Right lobe of liver (tissue), 6 donors: Measurements from ENCODE around the gene RIT2. TPM values are rescaled to one million over a fixed set of nuclear protein-coding genes. Genes with fewer than 3 reads are reported as not detected.

Source experiments
- ATAC-seq, 4 donors: fragments of 200-7000 bp; cut with Tn5 transposase; one replicate each; pipeline ENCODE4 v1.9.1; 2020; ENCODE audit warnings: mild to moderate bottlenecking in 4 of 4, moderate library complexity in 4 of 4
- DNase-seq, 3 donors: peaks; one replicate each; pipeline ENCODE4 v3.0.0-alpha.2; 2020
- H3K27ac ChIP-seq, 3 donors: fragments of 200-600 bp; one replicate each; pipeline ENCODE4 v1.8.0; 2022
- H3K27me3 ChIP-seq, 2 donors: fragments of 200-600 bp; one replicate each; pipeline ENCODE4 v1.8.0; 2022
- H3K36me3 ChIP-seq, 4 donors: fragments of 200-600 bp; sonication (generic) in 1 of 4; one replicate each; pipeline versions ENCODE4 v1.5.1 to v1.8.0; 2017 to 2022; ENCODE audit warnings: control low read depth in 1 of 4
- H3K4me1 ChIP-seq, 4 donors: fragments of 200-600 bp; sonication (generic) in 1 of 4; one replicate each; pipeline versions ENCODE4 v1.5.1 to v1.8.0; 2017 to 2022; ENCODE audit warnings: control low read depth in 1 of 4
- H3K4me3 ChIP-seq, 3 donors: fragments of 200-600 bp; one replicate each; pipeline ENCODE4 v1.8.0; 2022
- H3K9me3 ChIP-seq, 4 donors: fragments of 200-600 bp; sonication (generic) in 1 of 4; one replicate each; pipeline versions ENCODE4 v1.5.1 to v1.8.0; 2017 to 2022; ENCODE audit warnings: control low read depth in 1 of 4
- POLR2A ChIP-seq: fragments of 450-650 bp; IDR thresholded peaks from one replicate; pipeline ENCODE4 v1.6.1; 2017; ENCODE audit warnings: antibody characterized with exemption, mild to moderate bottlenecking
- WGBS: methylation state at CpG from one replicate; pipeline ENCODE4 v1.1.6; 2018; ENCODE audit warnings: low coverage, low lambda C conversion rate; ENCODE audit not compliant: insufficient coverage; ENCODE audit errors: missing lambda C conversion rate; 5-methylcytosine and 5-hydroxymethylcytosine counted together
- intact Hi-C, 2 donors: fragments of 100-400 bp; cut with DNase I; formaldehyde crosslinking; loops; one replicate each; pipeline versions ENCODE4 v1.11.2 to v1.14.1; 2022
- total RNA-seq, 6 experiments: library from RNA; depleted of rRNA in 2 of 6; stranded (reverse); fragments of >200 nt in 2 of 6; fragmentation: NEBNext Ultra II Directional in 3 of 6; extraction: Animal tissue kit (Norgen Biotek cat#: 25700) in 3 of 6; gene quantifications; one replicate each; pipeline versions ENCODE4 v1.1.0 to v1.2.4, GENCODE V29; 2016 to 2023
- TF ChIP-seq, protein P1 (sequence below), 4 donors: fragments of 200-600 bp in 3 of 4; fragments of 450-650 bp in 1 of 4; IDR thresholded peaks; one replicate each; pipeline versions ENCODE4 v1.5.1 to v1.8.0; 2016 to 2022; ENCODE audit warnings: antibody characterized with exemption in 4 of 4, mild to moderate bottlenecking in 2 of 4
- donor health status: DM: no; HTN: yes; CAD: no.
- donor health status: DM: no; HTN: no; CAD: no.
- donor health status: DM: no; HTN: no; CAD: no.
- donor health status: DM: no; HTN: yes; CAD: no.
- donor health status: DM: no; HTN: yes; CAD: no.

The RIT2 gene
- total RNA-seq, 6 experiments from 2014 or later, result not detected

DNA sequence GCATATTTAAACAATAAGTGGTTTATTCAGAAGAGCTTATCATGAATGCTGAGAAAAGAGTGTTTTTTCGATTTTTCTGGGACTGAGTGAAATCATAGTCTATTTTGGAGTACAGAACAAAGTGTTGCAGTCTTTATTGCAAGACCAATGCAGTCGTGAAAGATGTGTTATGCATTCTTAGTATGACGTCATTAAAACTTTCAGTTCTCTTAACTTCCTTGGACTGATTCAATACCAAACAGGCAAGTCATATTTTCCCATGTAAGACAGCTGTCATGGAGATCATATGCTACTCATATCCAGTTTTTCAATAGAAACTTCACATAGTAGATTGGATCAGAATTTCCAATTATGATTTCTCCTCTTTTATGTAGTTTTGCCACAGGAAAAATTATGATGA is 92.6 kb downstream of the RIT2 start:
- no peaks in the 10 kb centered on the region for H3K9me3 ChIP-seq
- WGBS, result 31% methylated on average over 3 of the region's 3 CpGs
- H3K4me1 ChIP-seq, result no peaks in the 10 kb centered on the region
- H3K4me3 ChIP-seq, result no peak overlapping the region
- no peak for DNase-seq
- intact Hi-C loops, result no loop called here
- TF ChIP-seq, protein P1, sequence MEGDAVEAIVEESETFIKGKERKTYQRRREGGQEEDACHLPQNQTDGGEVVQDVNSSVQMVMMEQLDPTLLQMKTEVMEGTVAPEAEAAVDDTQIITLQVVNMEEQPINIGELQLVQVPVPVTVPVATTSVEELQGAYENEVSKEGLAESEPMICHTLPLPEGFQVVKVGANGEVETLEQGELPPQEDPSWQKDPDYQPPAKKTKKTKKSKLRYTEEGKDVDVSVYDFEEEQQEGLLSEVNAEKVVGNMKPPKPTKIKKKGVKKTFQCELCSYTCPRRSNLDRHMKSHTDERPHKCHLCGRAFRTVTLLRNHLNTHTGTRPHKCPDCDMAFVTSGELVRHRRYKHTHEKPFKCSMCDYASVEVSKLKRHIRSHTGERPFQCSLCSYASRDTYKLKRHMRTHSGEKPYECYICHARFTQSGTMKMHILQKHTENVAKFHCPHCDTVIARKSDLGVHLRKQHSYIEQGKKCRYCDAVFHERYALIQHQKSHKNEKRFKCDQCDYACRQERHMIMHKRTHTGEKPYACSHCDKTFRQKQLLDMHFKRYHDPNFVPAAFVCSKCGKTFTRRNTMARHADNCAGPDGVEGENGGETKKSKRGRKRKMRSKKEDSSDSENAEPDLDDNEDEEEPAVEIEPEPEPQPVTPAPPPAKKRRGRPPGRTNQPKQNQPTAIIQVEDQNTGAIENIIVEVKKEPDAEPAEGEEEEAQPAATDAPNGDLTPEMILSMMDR (IDR thresholded peaks at IDR 0.05), result no peak
- TF ChIP-seq POLR2A, result no peak
- H3K36me3 ChIP-seq, result no peaks in the 10 kb centered on the region
- H3K27me3 ChIP-seq, result no peaks in the 10 kb centered on the region
- H3K27ac ChIP-seq, result no peak overlapping the region
- ATAC-seq, result no peak

DNA sequence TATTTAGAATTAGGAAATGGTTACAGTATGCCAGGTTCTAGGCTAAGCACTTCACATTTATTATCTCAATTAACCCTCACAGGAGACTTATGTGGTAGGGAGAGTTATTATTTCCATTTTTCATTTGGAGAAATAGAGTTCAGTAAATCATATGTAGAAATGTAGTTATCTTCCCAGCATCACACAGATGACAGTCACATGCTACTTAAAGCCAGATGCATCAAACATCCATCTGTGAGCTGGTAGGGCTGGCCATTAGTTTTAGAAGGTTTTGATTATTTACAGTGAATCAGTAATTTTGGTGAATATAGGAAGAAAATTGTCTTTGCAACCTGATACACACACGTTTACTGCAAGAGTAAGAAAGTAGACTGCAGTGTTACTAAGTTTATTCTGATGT is 97.9 kb downstream of the RIT2 start:
- intact Hi-C loops, result no loop called here
- no peaks in the 10 kb centered on the region for H3K27me3 ChIP-seq
- no peak for TF ChIP-seq POLR2A
- TF ChIP-seq, protein P1 (IDR thresholded peaks at IDR 0.05), result no peak
- H3K36me3 ChIP-seq, result no peaks in the 10 kb centered on the region
- no peak overlapping the region for H3K4me3 ChIP-seq
- no peaks in the 10 kb centered on the region for H3K4me1 ChIP-seq
- DNase-seq, result no peak
- no peak overlapping the region for H3K27ac ChIP-seq
- 29% methylated on average over 1 of the region's 1 CpG for WGBS
- ATAC-seq, result no peak
- H3K9me3 ChIP-seq, result no peaks in the 10 kb centered on the region

DNA sequence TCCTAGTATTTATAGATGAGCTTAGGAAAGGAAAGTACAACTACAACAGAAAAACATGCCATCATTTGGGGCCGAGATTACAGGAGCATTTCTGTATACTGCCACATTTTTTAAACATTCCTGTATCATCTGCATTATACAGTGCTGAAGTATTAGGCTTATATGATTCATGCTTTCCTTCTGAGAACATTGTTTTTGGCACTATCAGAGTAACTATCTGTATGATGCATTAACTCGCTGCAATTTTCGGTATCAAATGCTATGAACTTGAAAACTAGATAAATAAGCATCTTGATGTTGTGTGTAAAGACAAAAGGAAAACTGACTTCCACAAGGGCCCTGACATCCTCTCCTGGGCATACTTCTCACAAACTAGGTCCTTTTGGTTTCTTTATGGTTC is 102.0 kb downstream of the RIT2 start:
- Histone ChIP-seq H3K4me3 (no peak overlapping the region), H3K27me3 (peaks cover 0 to 4% of the 10 kb centered on the region in 2 donors), H3K4me1 (no peaks in the 10 kb centered on the region), H3K9me3 (no peaks in the 10 kb centered on the region), H3K27ac (no peak overlapping the region), H3K36me3 (no peaks in the 10 kb centered on the region)
- no peak for ATAC-seq
- intact Hi-C loops, result no loop called here
- TF ChIP-seq POLR2A, result no peak
- TF ChIP-seq, protein P1 (IDR thresholded peaks at IDR 0.05), result no peak
- no peak for DNase-seq
- 53% methylated on average over 3 of the region's 3 CpGs for WGBS

DNA sequence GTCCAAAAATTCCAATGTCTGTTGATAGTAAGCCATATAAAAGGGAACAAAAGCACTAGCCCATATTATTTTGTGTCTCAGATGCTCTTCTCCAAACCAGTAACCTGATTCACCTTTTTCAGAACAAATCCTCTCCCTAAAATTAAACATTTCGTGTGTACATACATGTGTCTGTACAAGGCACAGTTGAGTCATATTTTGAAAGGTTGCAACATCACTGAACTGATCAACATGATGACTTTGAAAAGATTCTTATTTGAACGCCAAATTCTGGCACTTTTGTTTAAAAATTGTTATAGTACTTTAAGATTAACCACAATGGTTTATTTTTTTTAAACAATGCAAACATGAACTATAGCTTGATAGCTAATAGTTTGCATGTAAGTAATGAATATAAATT is 102.5 kb downstream of the RIT2 start:
- peaks cover 0 to 4% of the 10 kb centered on the region in 2 donors for H3K27me3 ChIP-seq
- ATAC-seq, result no peak
- no peaks in the 10 kb centered on the region for H3K9me3 ChIP-seq
- no peaks in the 10 kb centered on the region for H3K36me3 ChIP-seq
- no peak overlapping the region for H3K27ac ChIP-seq
- no peak overlapping the region for H3K4me3 ChIP-seq
- DNase-seq, result no peak
- WGBS, result 30% methylated on average over 2 of the region's 2 CpGs
- no peaks in the 10 kb centered on the region for H3K4me1 ChIP-seq
- intact Hi-C loops, result no loop called here
- TF ChIP-seq POLR2A, result no peak
- TF ChIP-seq, protein P1 (IDR thresholded peaks at IDR 0.05), result no peak

DNA sequence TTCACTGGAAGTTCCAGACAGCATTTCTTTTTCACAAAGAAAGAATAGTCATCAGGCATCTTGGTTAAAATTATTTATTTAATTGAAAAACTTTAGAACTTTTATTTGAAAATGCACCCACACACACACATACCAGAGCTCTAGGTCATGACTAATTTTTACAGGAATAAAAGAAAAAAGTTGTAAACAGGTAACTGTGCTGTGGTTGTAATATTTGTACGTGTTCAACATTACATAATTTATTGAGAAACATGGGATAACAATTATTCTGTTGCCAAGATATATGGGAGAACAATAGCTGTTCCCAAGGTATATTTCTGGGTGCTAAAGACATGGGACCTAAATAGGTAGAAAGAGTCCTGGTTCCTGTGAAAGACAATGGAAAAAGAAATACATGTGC is 104.9 kb downstream of the RIT2 start:
- no peak overlapping the region for H3K27ac ChIP-seq
- no peak overlapping the region for H3K4me3 ChIP-seq
- ATAC-seq (no peak), DNase-seq (no peak)
- intact Hi-C loops, result no loop called here
- no peaks in the 10 kb centered on the region for H3K4me1 ChIP-seq
- peaks cover 0 to 4% of the 10 kb centered on the region in 2 donors for H3K27me3 ChIP-seq
- TF ChIP-seq, protein P1 (IDR thresholded peaks at IDR 0.05), result no peak
- no peak for TF ChIP-seq POLR2A
- WGBS, result 33% methylated on average over 1 of the region's 1 CpG
- H3K9me3 ChIP-seq, result no peaks in the 10 kb centered on the region
- no peaks in the 10 kb centered on the region for H3K36me3 ChIP-seq
